Esophagus squamous epithelium (tissue), 4 donors: ENCODE results near the gene HOXB5.

Experiments
- CTCF ChIP-seq, 6 experiments: fragments of 450-650 bp in 4 of 6; fragments of 200-600 bp in 2 of 6; sonication (generic) in 2 of 6; IDR thresholded peaks; one replicate each; pipeline ENCODE4 v1.5.1; 2016 to 2019; ENCODE audit warnings: antibody characterized with exemption in 6 of 6, mild to moderate bottlenecking in 4 of 6, moderate library complexity in 4 of 6
- POLR2A ChIP-seq, 4 donors: fragments of 450-650 bp; IDR thresholded peaks; one replicate each; pipeline ENCODE4 v1.6.1; 2017; ENCODE audit warnings: antibody characterized with exemption in 4 of 4, mild to moderate bottlenecking in 4 of 4, moderate library complexity in 3 of 4

- no peak for TF ChIP-seq CTCF (IDR thresholded peaks at IDR 0.05)
- no peak for TF ChIP-seq POLR2A (IDR thresholded peaks at IDR 0.05)
These were observed 21.7 kb downstream of the HOXB5 start for GRCh38 chr17:48571826-48572417.
